SK-N-SH (cell line): ENCODE measurements around the gene ARID1B. TPM values are rescaled to one million over a fixed set of nuclear protein-coding genes. Genes with fewer than 3 reads are reported as not detected.

Experiments
- CTCF ChIA-PET: fragments of 300-600, 350-600 bp; formaldehyde crosslinking; extraction: SDS; loops from one replicate; lab custom pipeline; 2021; lab: Yijun Ruan, JAX
- POLR2A ChIA-PET: fragments of 350-600 bp; sonication (Branson Sonifier 250); formaldehyde crosslinking; extraction: SDS; loops from one replicate; lab custom pipeline; 2020; ENCODE audit warnings: antibody characterized with exemption, inconsistent platforms; lab: Yijun Ruan, JAX
- DNase-seq: peaks from one replicate; pipeline ENCODE4 v3.0.0; 2012
- H2AFZ ChIP-seq: fragments of 200-600 bp; sonication (generic); 2 replicates; pipeline ENCODE4 v1.8.1; 2016; ENCODE audit warnings: antibody characterized with exemption, mild to moderate bottlenecking, low read depth
- H3F3A ChIP-seq: fragments of 200-600 bp; sonication (generic); replicated peaks from 2 replicates; pipeline ENCODE3; 2016; ENCODE audit warnings: antibody characterized with exemption, mild to moderate bottlenecking; ENCODE audit not compliant: insufficient read depth
- H3K27ac ChIP-seq, 2 experiments: fragments of 200-500 bp in 1 of 2; fragments of 200-600 bp in 1 of 2; sonication (Bioruptor generic) in 1 of 2; sonication (generic), shearing (Covaris generic) in 1 of 2; 2 replicates each; pipeline versions ENCODE4 v1.5.1 to v1.6.1; 2014 to 2016; ENCODE audit warnings: low read depth in 2 of 2, inconsistent platforms in 1 of 2, low read length in 1 of 2, mild to moderate bottlenecking in 1 of 2, mixed read lengths in 1 of 2
- H3K27me3 ChIP-seq: fragments of 200-600 bp; sonication (generic), shearing (Covaris generic); 2 replicates; pipeline ENCODE4 v1.6.1; 2016; ENCODE audit warnings: mixed run types; ENCODE audit not compliant: insufficient read depth
- H3K36me3 ChIP-seq, 2 experiments: fragments of 200-500 bp in 1 of 2; fragments of 200-600 bp in 1 of 2; sonication (Bioruptor generic) in 1 of 2; sonication (generic) in 1 of 2; replicated peaks in 1 of 2; 2 replicates each; pipeline versions ENCODE3 to v1.5.1; 2014 to 2016; ENCODE audit warnings: low read length in 1 of 2, mild to moderate bottlenecking in 1 of 2; ENCODE audit not compliant: insufficient read depth in 2 of 2, control insufficient read depth in 1 of 2
- H3K4me1 ChIP-seq, 2 experiments: fragments of 200-500 bp in 1 of 2; fragments of 200-600 bp in 1 of 2; sonication (Bioruptor generic) in 1 of 2; sonication (generic), shearing (Covaris generic) in 1 of 2; 2 replicates each; pipeline versions ENCODE4 v1.5.1 to v1.6.1; 2014 to 2016; ENCODE audit warnings: low read depth in 1 of 2, low read length in 1 of 2, mixed run types in 1 of 2; ENCODE audit not compliant: insufficient read depth in 2 of 2, control insufficient read depth in 1 of 2
- H3K4me2 ChIP-seq: fragments of 200-600 bp; sonication (generic), shearing (Covaris generic); 2 replicates; pipeline ENCODE4 v1.6.1; 2017; ENCODE audit warnings: mixed run types
- H3K4me3 ChIP-seq, 2 experiments: fragments of 200-500 bp in 1 of 2; fragments of 200-600 bp in 1 of 2; sonication (Bioruptor generic) in 1 of 2; sonication (generic), shearing (Covaris generic) in 1 of 2; 2 replicates each; pipeline versions ENCODE4 v1.5.1 to v1.8.1; 2014 to 2016; ENCODE audit warnings: low read depth in 2 of 2, inconsistent platforms in 1 of 2, low read length in 1 of 2, mild to moderate bottlenecking in 1 of 2, mixed read lengths in 1 of 2, moderate library complexity in 1 of 2
- H3K79me2 ChIP-seq: fragments of 200-600 bp; sonication (generic); 2 replicates; pipeline ENCODE4 v1.8.1; 2017; ENCODE audit warnings: mild to moderate bottlenecking; ENCODE audit not compliant: insufficient read depth
- H3K9ac ChIP-seq: fragments of 200-600 bp; sonication (generic); 2 replicates; pipeline ENCODE4 v1.6.1; 2017; ENCODE audit warnings: mixed run types
- H3K9me2 ChIP-seq: fragments of 200-600 bp; sonication (generic); 2 replicates; pipeline ENCODE4 v1.6.1; 2017; ENCODE audit warnings: mixed run types
- H3K9me3 ChIP-seq: fragments of 200-600 bp; sonication (generic); 2 replicates; pipeline ENCODE4 v1.6.1; 2017; ENCODE audit warnings: mixed run types, mild to moderate bottlenecking, moderate library complexity
- H4K20me1 ChIP-seq: fragments of 200-600 bp; sonication (generic); 2 replicates; pipeline ENCODE4 v1.6.1; 2017; ENCODE audit warnings: mild to moderate bottlenecking, mixed run types; ENCODE audit not compliant: insufficient read depth
- CHD2 ChIP-seq: fragments of 150-350 bp; IDR thresholded peaks from 2 replicates; pipeline ENCODE4 v1.6.1; 2018; ENCODE audit warnings: low read length; ENCODE audit not compliant: partially characterized antibody
- ELF1 ChIP-seq: IDR thresholded peaks from 2 replicates; pipeline ENCODE4 v1.4.0; 2012
- EP300 ChIP-seq, 2 experiments: IDR thresholded peaks; 2 replicates each; pipeline versions ENCODE4 v1.4.0 to v1.6.1; 2012; ENCODE audit warnings: borderline replicate concordance in 1 of 2, low read depth in 1 of 2, low read length in 1 of 2
- EZH2phosphoT487 ChIP-seq: fragments of 200-600 bp; sonication (generic); IDR thresholded peaks from 2 replicates; pipeline ENCODE4 v1.6.1; 2017; ENCODE audit warnings: low read depth, mixed run types, mild to moderate bottlenecking, antibody characterized with exemption, moderate library complexity, borderline replicate concordance
- FOSL2 ChIP-seq: IDR thresholded peaks from 2 replicates; pipeline ENCODE4 v1.4.0; 2012; ENCODE audit warnings: low read depth, mild to moderate bottlenecking, moderate library complexity, borderline replicate concordance
- JUND ChIP-seq: IDR thresholded peaks from 2 replicates; pipeline ENCODE4 v1.4.0; 2012
- MAX ChIP-seq: IDR thresholded peaks from 2 replicates; pipeline ENCODE4 v1.4.0; 2012; ENCODE audit warnings: low read depth
- MEF2A ChIP-seq: IDR thresholded peaks from 2 replicates; pipeline ENCODE4 v1.4.0; 2012; ENCODE audit warnings: low read depth, borderline replicate concordance
- NRF1 ChIP-seq: IDR thresholded peaks from 2 replicates; pipeline ENCODE4 v1.6.1; 2012; ENCODE audit warnings: low read depth, mild to moderate bottlenecking, low read length
- RCOR1 ChIP-seq: fragments of 150-350 bp; IDR thresholded peaks from 2 replicates; pipeline ENCODE4 v1.6.1; 2017; ENCODE audit warnings: antibody characterized with exemption, low read length
- SIN3A ChIP-seq: IDR thresholded peaks from 2 replicates; pipeline ENCODE4 v1.6.1; 2012; ENCODE audit warnings: low read depth, mild to moderate bottlenecking, low read length, moderate library complexity, borderline replicate concordance
- TCF12 ChIP-seq: IDR thresholded peaks from 2 replicates; pipeline ENCODE4 v1.4.0; 2012
- WGBS: methylation state at CpG from one replicate; pipeline ENCODE4 v1.1.6; 2017; ENCODE audit warnings: low lambda C conversion rate; 5-methylcytosine and 5-hydroxymethylcytosine counted together
- polyA plus RNA-seq, 3 experiments: library from polyadenylated mRNA; depleted of rRNA; stranded (reverse); fragments of >200 nt; gene quantifications; 2 replicates each; pipeline ENCODE4 v1.2.3, GENCODE V29; 2012
- TF ChIP-seq, protein P1 (sequence below): IDR thresholded peaks from 2 replicates; pipeline ENCODE4 v1.4.0; 2012; ENCODE audit warnings: low read depth, borderline replicate concordance
- TF ChIP-seq, protein P2 (sequence below): IDR thresholded peaks from 2 replicates; pipeline ENCODE4 v1.4.0; 2012; ENCODE audit warnings: low read depth, borderline replicate concordance
- TF ChIP-seq, protein P3 (sequence below): fragments of 150-350 bp; IDR thresholded peaks from 2 replicates; pipeline ENCODE4 v1.6.1; 2016; ENCODE audit warnings: mild to moderate bottlenecking, low read depth, low read length
- TF ChIP-seq, protein P4 (sequence below): IDR thresholded peaks from 2 replicates; pipeline ENCODE4; 2012

ARID1B gene
- polyA plus RNA-seq, 1 of the 3 experiments (the other 2 are of a cell fraction): 13.6 TPM

DNA sequence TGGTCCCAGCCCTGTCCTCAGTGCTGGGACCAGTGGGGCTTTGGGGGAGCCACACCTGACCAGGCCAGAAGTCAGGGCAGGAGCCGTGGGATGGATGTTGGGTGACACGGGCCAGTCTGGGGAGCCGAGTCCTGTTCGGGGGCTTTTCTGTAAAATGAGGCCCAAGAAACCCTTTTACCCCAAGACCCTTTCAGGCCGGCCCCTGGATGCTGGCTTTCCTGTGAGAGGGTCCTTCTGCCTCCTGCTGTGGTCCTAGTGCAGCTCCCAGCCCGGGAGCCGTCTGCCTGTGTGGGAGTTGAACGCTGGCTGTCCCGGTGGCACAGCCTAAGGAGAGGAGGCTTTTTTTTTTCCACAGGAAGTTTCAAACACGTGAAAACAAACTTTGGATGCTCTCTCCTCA is 422.9 kb downstream of the ARID1B start:
- TF ChIP-seq EZH2phosphoT487 (no peak), NRF1 (no peak), CHD2 (no peak), JUND (no peak), ELF1 (no peak), SIN3A (no peak), EP300 (IDR thresholded peaks at IDR 0.05; ENCODE audit: borderline replicate concordance in 1 of 2, low read depth in 1 of 2, low read length in 1 of 2) (no peak), MAX (no peak), RCOR1 (no peak), MEF2A (no peak), FOSL2 (no peak), TCF12 (no peak)
- TF ChIP-seq, protein P1, sequence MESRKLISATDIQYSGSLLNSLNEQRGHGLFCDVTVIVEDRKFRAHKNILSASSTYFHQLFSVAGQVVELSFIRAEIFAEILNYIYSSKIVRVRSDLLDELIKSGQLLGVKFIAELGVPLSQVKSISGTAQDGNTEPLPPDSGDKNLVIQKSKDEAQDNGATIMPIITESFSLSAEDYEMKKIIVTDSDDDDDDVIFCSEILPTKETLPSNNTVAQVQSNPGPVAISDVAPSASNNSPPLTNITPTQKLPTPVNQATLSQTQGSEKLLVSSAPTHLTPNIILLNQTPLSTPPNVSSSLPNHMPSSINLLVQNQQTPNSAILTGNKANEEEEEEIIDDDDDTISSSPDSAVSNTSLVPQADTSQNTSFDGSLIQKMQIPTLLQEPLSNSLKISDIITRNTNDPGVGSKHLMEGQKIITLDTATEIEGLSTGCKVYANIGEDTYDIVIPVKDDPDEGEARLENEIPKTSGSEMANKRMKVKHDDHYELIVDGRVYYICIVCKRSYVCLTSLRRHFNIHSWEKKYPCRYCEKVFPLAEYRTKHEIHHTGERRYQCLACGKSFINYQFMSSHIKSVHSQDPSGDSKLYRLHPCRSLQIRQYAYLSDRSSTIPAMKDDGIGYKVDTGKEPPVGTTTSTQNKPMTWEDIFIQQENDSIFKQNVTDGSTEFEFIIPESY: no peak
- TF ChIP-seq, protein P2, sequence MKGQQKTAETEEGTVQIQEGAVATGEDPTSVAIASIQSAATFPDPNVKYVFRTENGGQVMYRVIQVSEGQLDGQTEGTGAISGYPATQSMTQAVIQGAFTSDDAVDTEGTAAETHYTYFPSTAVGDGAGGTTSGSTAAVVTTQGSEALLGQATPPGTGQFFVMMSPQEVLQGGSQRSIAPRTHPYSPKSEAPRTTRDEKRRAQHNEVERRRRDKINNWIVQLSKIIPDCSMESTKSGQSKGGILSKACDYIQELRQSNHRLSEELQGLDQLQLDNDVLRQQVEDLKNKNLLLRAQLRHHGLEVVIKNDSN: no peak
- TF ChIP-seq, protein P3, sequence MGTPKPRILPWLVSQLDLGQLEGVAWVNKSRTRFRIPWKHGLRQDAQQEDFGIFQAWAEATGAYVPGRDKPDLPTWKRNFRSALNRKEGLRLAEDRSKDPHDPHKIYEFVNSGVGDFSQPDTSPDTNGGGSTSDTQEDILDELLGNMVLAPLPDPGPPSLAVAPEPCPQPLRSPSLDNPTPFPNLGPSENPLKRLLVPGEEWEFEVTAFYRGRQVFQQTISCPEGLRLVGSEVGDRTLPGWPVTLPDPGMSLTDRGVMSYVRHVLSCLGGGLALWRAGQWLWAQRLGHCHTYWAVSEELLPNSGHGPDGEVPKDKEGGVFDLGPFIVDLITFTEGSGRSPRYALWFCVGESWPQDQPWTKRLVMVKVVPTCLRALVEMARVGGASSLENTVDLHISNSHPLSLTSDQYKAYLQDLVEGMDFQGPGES: no peak
- TF ChIP-seq, protein P4, sequence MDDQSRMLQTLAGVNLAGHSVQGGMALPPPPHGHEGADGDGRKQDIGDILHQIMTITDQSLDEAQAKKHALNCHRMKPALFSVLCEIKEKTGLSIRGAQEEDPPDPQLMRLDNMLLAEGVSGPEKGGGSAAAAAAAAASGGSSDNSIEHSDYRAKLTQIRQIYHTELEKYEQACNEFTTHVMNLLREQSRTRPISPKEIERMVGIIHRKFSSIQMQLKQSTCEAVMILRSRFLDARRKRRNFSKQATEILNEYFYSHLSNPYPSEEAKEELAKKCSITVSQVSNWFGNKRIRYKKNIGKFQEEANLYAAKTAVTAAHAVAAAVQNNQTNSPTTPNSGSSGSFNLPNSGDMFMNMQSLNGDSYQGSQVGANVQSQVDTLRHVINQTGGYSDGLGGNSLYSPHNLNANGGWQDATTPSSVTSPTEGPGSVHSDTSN: no peak
- TF ChIP-seq, all 33 proteins: peak for 0
- Histone ChIP-seq H3K9ac (no peak overlapping the region), H3K9me2 (no peaks in the 10 kb centered on the region), H3K27me3 (no peaks in the 10 kb centered on the region), H3K27ac (no peak overlapping the region), H4K20me1 (no peaks in the 10 kb centered on the region), H3K9me3 (no peaks in the 10 kb centered on the region), H3K36me3 (peaks cover 36 to 80% of the 10 kb centered on the region in 2 experiments), H3K4me2 (no peak overlapping the region), H3K4me3 (no peak overlapping the region), H2AFZ (no peak overlapping the region), H3K79me2 (no peaks in the 10 kb centered on the region; the same call in 1 of the 2 replicates), H3F3A (peaks cover 3% of the 10 kb centered on the region), H3K4me1 (peaks cover 0 to 6% of the 10 kb centered on the region in 2 experiments; a peak in 1 of 4 replicates)
- DNase-seq: no peak
- ChIA-PET POLR2A (no interaction called here), CTCF (interaction anchor here (0.8 to 1.0 kb wide), 2 partner anchors 12 to 61 kb away, joined by 3 read pairs; no protein-coding TSS in a partner anchor)
- WGBS: 93% methylated on average over 6 of the region's 10 CpGs
